Measurements from ENCODE around the gene ANKDD1A. TPM values are rescaled to one million over a fixed set of nuclear protein-coding genes. Genes with fewer than 3 reads are reported as not detected.

ANKDD1A gene
- total RNA-seq, 1 donor from 2014 or later = 4.6 TPM

GRCh38 chr15:65006876-65007275, 95.2 kb downstream of the ANKDD1A start:
- H3K4me1 Mint-ChIP-seq = no peaks in the 10 kb centered on the region
- no peak overlapping the region for H3K4me3 Mint-ChIP-seq
- DNase-seq (ENCODE audit: low read depth, low spot score) = no peak
- TF ChIP-seq, protein P1, sequence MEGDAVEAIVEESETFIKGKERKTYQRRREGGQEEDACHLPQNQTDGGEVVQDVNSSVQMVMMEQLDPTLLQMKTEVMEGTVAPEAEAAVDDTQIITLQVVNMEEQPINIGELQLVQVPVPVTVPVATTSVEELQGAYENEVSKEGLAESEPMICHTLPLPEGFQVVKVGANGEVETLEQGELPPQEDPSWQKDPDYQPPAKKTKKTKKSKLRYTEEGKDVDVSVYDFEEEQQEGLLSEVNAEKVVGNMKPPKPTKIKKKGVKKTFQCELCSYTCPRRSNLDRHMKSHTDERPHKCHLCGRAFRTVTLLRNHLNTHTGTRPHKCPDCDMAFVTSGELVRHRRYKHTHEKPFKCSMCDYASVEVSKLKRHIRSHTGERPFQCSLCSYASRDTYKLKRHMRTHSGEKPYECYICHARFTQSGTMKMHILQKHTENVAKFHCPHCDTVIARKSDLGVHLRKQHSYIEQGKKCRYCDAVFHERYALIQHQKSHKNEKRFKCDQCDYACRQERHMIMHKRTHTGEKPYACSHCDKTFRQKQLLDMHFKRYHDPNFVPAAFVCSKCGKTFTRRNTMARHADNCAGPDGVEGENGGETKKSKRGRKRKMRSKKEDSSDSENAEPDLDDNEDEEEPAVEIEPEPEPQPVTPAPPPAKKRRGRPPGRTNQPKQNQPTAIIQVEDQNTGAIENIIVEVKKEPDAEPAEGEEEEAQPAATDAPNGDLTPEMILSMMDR (conservative IDR thresholded peaks at IDR 0.05) = no peak
- H3K9me3 Mint-ChIP-seq = no peaks in the 10 kb centered on the region
- peaks cover 16% of the 10 kb centered on the region for H3K36me3 Mint-ChIP-seq (ENCODE audit: low read depth)
- H3K27me3 Mint-ChIP-seq (ENCODE audit: low read depth) = no peaks in the 10 kb centered on the region
- no peak overlapping the region for H3K27ac Mint-ChIP-seq (ENCODE audit: unreplicated experiment)

Other genes starting within 250 kb of the ANKDD1A start
- gene RBPMS2, start 136.3 kb upstream of the ANKDD1A start, total RNA-seq = 40.3 and 40.5 TPM in 2 replicates
- 53.2 and 62.7 TPM in 2 replicates for gene PIF1, start 86.3 kb upstream of the ANKDD1A start, total RNA-seq
- gene PLEKHO2, start 70.0 kb upstream of the ANKDD1A start, total RNA-seq = 18.2 and 18.9 TPM in 2 replicates
- 71.8 and 73.5 TPM in 2 replicates for gene SPG21, start 78.0 kb downstream of the ANKDD1A start, total RNA-seq
- gene MTFMT, start 117.7 kb downstream of the ANKDD1A start, total RNA-seq = 18.8 and 20.5 TPM in 2 replicates
- not detected in 2 replicates for gene SLC51B, start 133.5 kb downstream of the ANKDD1A start, total RNA-seq
- gene RASL12, start 156.1 kb downstream of the ANKDD1A start, total RNA-seq = 1.5 and 1.8 TPM in 2 replicates
- not detected in 2 replicates for gene KBTBD13, start 164.8 kb downstream of the ANKDD1A start, total RNA-seq
- gene UBAP1L, start 203.3 kb downstream of the ANKDD1A start, total RNA-seq = 3.6 and 4.5 TPM in 2 replicates
- 37.0 and 40.8 TPM in 2 replicates for gene PDCD7, start 221.9 kb downstream of the ANKDD1A start, total RNA-seq